HG03108 (cell line): Measurements from ENCODE around the gene CATSPER4.
A peak's percentile ranks its signal among the peaks of the same experiment; 100 is the strongest.

ENCODE experiments used
- ATAC-seq: cut with Tn5 transposase; IDR thresholded peaks from one replicate; pipeline ENCODE4 v1.9.1; 2021; ENCODE audit warnings: moderate library complexity; ENCODE audit not compliant: unreplicated experiment

The CATSPER4 gene

GRCh38 chr1:26164036-26164860 is 26.2 kb upstream of the CATSPER4 start:
- no peak for ATAC-seq

- ATAC-seq: no peak
Observed at GRCh38 chr1:26164861-26165842, 25.2 kb upstream of the CATSPER4 start.

- ATAC-seq: no peak
Observed at GRCh38 chr1:26166719-26167281, 23.6 kb upstream of the CATSPER4 start.

GRCh38 chr1:26168410-26169197 is 21.8 kb upstream of the CATSPER4 start, which contains the start of gene C1orf232:
Gene C1orf232, minus strand, starts transcription at chr1:26168963. Its CDS starts 464 bp downstream, at chr1:26168499.
- ATAC-seq: no peak

GRCh38 chr1:26169198-26169554 is 21.2 kb upstream of the CATSPER4 start:
- no peak for ATAC-seq

GRCh38 chr1:26169669-26170471 is 20.5 kb upstream of the CATSPER4 start, which contains the start of gene ZNF593:
Gene ZNF593, plus strand, starts transcription at chr1:26169908. Its CDS starts 76 bp downstream, at chr1:26169984.
- peak; percentile 74 for ATAC-seq

- no peak for ATAC-seq
Observed at GRCh38 chr1:26170472-26170821, 20.0 kb upstream of the CATSPER4 start.

- ATAC-seq: no peak
Observed at GRCh38 chr1:26171084-26172072, 19.0 kb upstream of the CATSPER4 start, which contains the start of gene ZNF593OS. Gene ZNF593OS, minus strand, starts transcription at chr1:26171832. Its CDS starts 171 bp downstream, at chr1:26171661.

- ATAC-seq: no peak
Observed at GRCh38 chr1:26175346-26175745, 15.1 kb upstream of the CATSPER4 start.

- no peak for ATAC-seq
Observed at GRCh38 chr1:26177182-26177684, 13.2 kb upstream of the CATSPER4 start, which contains the start of gene CNKSR1. Gene CNKSR1, plus strand, starts transcription at chr1:26177491. Its CDS starts 57 bp downstream, at chr1:26177548.

GRCh38 chr1:26180010-26180506 is 10.3 kb upstream of the CATSPER4 start:
- no peak for ATAC-seq

GRCh38 chr1:26181586-26182382 is 8.6 kb upstream of the CATSPER4 start:
- no peak for ATAC-seq

GRCh38 chr1:26182383-26182696 is 8.1 kb upstream of the CATSPER4 start:
- ATAC-seq: no peak

- ATAC-seq: no peak
Observed at GRCh38 chr1:26184086-26184485, 6.3 kb upstream of the CATSPER4 start.

GRCh38 chr1:26184883-26185282 is 5.5 kb upstream of the CATSPER4 start:
- ATAC-seq: no peak

- ATAC-seq: no peak
Observed at GRCh38 chr1:26187882-26188281, 2.5 kb upstream of the CATSPER4 start.

- no peak for ATAC-seq
Observed at GRCh38 chr1:26188477-26188876, 1.9 kb upstream of the CATSPER4 start.
